B cell (primary cell): Measurements from ENCODE around the gene RPUSD2. TPM values are rescaled to one million over a fixed set of nuclear protein-coding genes. Genes with fewer than 3 reads are reported as not detected.

Experiments used
- ATAC-seq: fragments of 200-7000 bp; cut with Tn5 transposase; one replicate; pipeline ENCODE4 v1.10.0; 2021; ENCODE audit warnings: low read depth, mild to moderate bottlenecking, moderate number of reproducible peaks, moderate library complexity
- CTCF ChIA-PET: fragments of 350-600 bp; sonication (Branson Sonifier 250); formaldehyde crosslinking; loops from one replicate; lab custom pipeline; 2021; ENCODE audit warnings: antibody characterized with exemption, inconsistent platforms; lab: Charles Lee
- POLR2A ChIA-PET: fragments of 350-600 bp; sonication (Branson Sonifier 250); formaldehyde crosslinking; loops from one replicate; lab custom pipeline; 2021; ENCODE audit warnings: antibody characterized with exemption; lab: Charles Lee
- DNase-seq: peaks from one replicate; pipeline ENCODE4 v3.0.0; 2013
- H2AFZ ChIP-seq: 2 replicates; pipeline ENCODE4 v1.6.1; 2012; ENCODE audit warnings: mild to moderate bottlenecking, low read depth, low read length; ENCODE audit not compliant: insufficient read depth, poor library complexity, severe bottlenecking
- H3K27ac ChIP-seq, 2 donors: 1 replicate in 1 of 2; 2 replicates in 1 of 2; pipeline ENCODE4 v1.5.1; 2012 to 2013; ENCODE audit warnings: low read length in 2 of 2, mild to moderate bottlenecking in 2 of 2, moderate library complexity in 1 of 2
- H3K27me3 ChIP-seq, 4 experiments: fragments of 200-600 bp in 1 of 4; sonication (generic) in 1 of 4; replicated peaks in 1 of 4; 1 replicate in 2 of 4; 2 replicates in 2 of 4; pipeline versions ENCODE4 v1.6.1 to v1.7.0; 2013 to 2016; ENCODE audit warnings: low read length in 3 of 4, mild to moderate bottlenecking in 2 of 4, mixed read lengths in 1 of 4, moderate library complexity in 1 of 4; ENCODE audit not compliant: insufficient read depth in 4 of 4, control insufficient read depth in 3 of 4; ENCODE audit errors: control extremely low read depth in 1 of 4
- H3K36me3 ChIP-seq, 2 experiments: replicated peaks in 1 of 2; 1 replicate in 1 of 2; 2 replicates in 1 of 2; pipeline versions ENCODE4 v1.6.1 to v1.7.1; 2013; ENCODE audit warnings: low read length in 1 of 2; ENCODE audit not compliant: insufficient read depth in 2 of 2, control insufficient read depth in 1 of 2; ENCODE audit errors: control extremely low read depth in 1 of 2, extremely low read depth in 1 of 2
- H3K4me1 ChIP-seq, 2 donors: fragments of 200-600 bp in 1 of 2; sonication (generic) in 1 of 2; 1 replicate in 1 of 2; 2 replicates in 1 of 2; pipeline versions ENCODE4 v1.5.1 to v1.6.1; 2013 to 2017; ENCODE audit warnings: low read length in 2 of 2; ENCODE audit not compliant: control insufficient read depth in 2 of 2, insufficient read depth in 2 of 2
- H3K4me2 ChIP-seq: replicated peaks from 2 replicates; pipeline ENCODE3; 2012; ENCODE audit warnings: mild to moderate bottlenecking, low read depth, low read length; ENCODE audit not compliant: poor library complexity, severe bottlenecking
- H3K4me3 ChIP-seq, 5 experiments: fragments of 200-600 bp in 1 of 5; sonication (generic) in 1 of 5; 1 replicate in 3 of 5; 2 replicates in 2 of 5; pipeline versions ENCODE4 v1.5.1 to v1.7.0; 2011 to 2016; ENCODE audit warnings: low read length in 4 of 5, mild to moderate bottlenecking in 4 of 5, low read depth in 2 of 5, control low read depth in 1 of 5, moderate library complexity in 1 of 5; ENCODE audit not compliant: insufficient read depth in 1 of 5; ENCODE audit errors: control extremely low read depth in 1 of 5, extremely low read depth in 1 of 5
- H3K79me2 ChIP-seq: fragments of 200-600 bp; sonication (generic); one replicate; pipeline ENCODE4 v1.6.0; 2016; ENCODE audit warnings: low read length; ENCODE audit not compliant: control insufficient read depth, insufficient read depth
- H3K9ac ChIP-seq: fragments of 200-600 bp; sonication (generic); 2 replicates; pipeline ENCODE4 v1.6.1; 2017; ENCODE audit warnings: mild to moderate bottlenecking, low read length, moderate library complexity
- H3K9me3 ChIP-seq, 3 donors: one replicate each; pipeline versions ENCODE4 v1.6.1 to v1.7.1; 2013; ENCODE audit warnings: low read length in 2 of 3; ENCODE audit not compliant: control insufficient read depth in 2 of 3, insufficient read depth in 1 of 3; ENCODE audit errors: control extremely low read depth in 1 of 3
- H4K20me1 ChIP-seq: 2 replicates; pipeline ENCODE4 v1.6.0; 2012; ENCODE audit warnings: mild to moderate bottlenecking, low read length; ENCODE audit not compliant: insufficient read depth, control insufficient read depth, poor library complexity, severe bottlenecking
- H3K27ac Mint-ChIP-seq: one replicate; pipeline ENCODE4 v1.8.0; 2021; ENCODE audit warnings: mixed read lengths
- H3K27me3 Mint-ChIP-seq: one replicate; pipeline ENCODE4 v1.8.0; 2021; ENCODE audit warnings: mixed read lengths
- H3K4me1 Mint-ChIP-seq: one replicate; pipeline ENCODE4 v1.8.0; 2021; ENCODE audit warnings: mixed read lengths
- H3K4me3 Mint-ChIP-seq: one replicate; pipeline ENCODE4 v1.8.0; 2021; ENCODE audit warnings: mixed read lengths
- H3K9me3 Mint-ChIP-seq: one replicate; pipeline ENCODE4 v1.8.0; 2022; ENCODE audit warnings: mixed read lengths; ENCODE audit not compliant: insufficient read depth
- EZH2 ChIP-seq: IDR thresholded peaks from 2 replicates; pipeline ENCODE4 v1.6.1; 2012; ENCODE audit warnings: borderline replicate concordance, low read depth, mild to moderate bottlenecking, moderate library complexity, low read length; ENCODE audit not compliant: insufficient read depth, poor library complexity, severe bottlenecking
- WGBS: methylation state at CpG from one replicate; pipeline ENCODE4 v1.1.5; 2013; ENCODE audit warnings: missing lambda C conversion rate; ENCODE audit not compliant: insufficient coverage; 5-methylcytosine and 5-hydroxymethylcytosine counted together
- intact Hi-C: fragments of 100-400 bp; cut with micrococcal nuclease; formaldehyde crosslinking; loops from one replicate; pipeline ENCODE4 v1.10.0; 2022
- polyA plus RNA-seq: library from polyadenylated mRNA; depleted of rRNA; stranded (reverse); fragments of >200 nt; gene quantifications from 2 replicates; pipeline ENCODE4 v1.2.3, GENCODE V29; 2012
- total RNA-seq, 2 donors: library from RNA; stranded (reverse); fragments of 120-200 nt in 1 of 2; gene quantifications; 1 replicate in 1 of 2; 2 replicates in 1 of 2; pipeline versions ENCODE4 v1.2.3 to v1.2.4, GENCODE V29; 2013 to 2022
- TF ChIP-seq, protein P1 (sequence below): fragments of 200-600 bp; IDR thresholded peaks from one replicate; pipeline ENCODE4 v1.8.0; 2022; ENCODE audit warnings: antibody characterized with exemption, mild to moderate bottlenecking

RPUSD2 gene
- total and polyA plus RNA-seq, 2 donors (not counting 1 experiment from before 2014, with no cell fraction given): 9.8 to 21.1 TPM

- Mint-ChIP-seq H3K27ac (no peak overlapping the region), H3K27me3 (no peaks in the 10 kb centered on the region), H3K9me3 (peaks cover 3% of the 10 kb centered on the region), H3K4me1 (peaks cover 34% of the 10 kb centered on the region), H3K4me3 (no peak overlapping the region)
- ChIA-PET POLR2A (no interaction called here), CTCF (interaction anchor here (1.9 kb wide), 1 partner anchor 19 kb away, joined by 7 read pairs; no protein-coding TSS in a partner anchor)
- no peaks in the 10 kb centered on the region for H3K27me3 ChIP-seq
- WGBS: 100% methylated on average over 5 of the region's 6 CpGs
- H3K9ac ChIP-seq: no peak overlapping the region
- H3K27ac ChIP-seq: no peak overlapping the region
- H3K4me1 ChIP-seq: peaks cover 26 to 35% of the 10 kb centered on the region in 2 donors
- no peak overlapping the region for H2AFZ ChIP-seq
- TF ChIP-seq, protein P1, sequence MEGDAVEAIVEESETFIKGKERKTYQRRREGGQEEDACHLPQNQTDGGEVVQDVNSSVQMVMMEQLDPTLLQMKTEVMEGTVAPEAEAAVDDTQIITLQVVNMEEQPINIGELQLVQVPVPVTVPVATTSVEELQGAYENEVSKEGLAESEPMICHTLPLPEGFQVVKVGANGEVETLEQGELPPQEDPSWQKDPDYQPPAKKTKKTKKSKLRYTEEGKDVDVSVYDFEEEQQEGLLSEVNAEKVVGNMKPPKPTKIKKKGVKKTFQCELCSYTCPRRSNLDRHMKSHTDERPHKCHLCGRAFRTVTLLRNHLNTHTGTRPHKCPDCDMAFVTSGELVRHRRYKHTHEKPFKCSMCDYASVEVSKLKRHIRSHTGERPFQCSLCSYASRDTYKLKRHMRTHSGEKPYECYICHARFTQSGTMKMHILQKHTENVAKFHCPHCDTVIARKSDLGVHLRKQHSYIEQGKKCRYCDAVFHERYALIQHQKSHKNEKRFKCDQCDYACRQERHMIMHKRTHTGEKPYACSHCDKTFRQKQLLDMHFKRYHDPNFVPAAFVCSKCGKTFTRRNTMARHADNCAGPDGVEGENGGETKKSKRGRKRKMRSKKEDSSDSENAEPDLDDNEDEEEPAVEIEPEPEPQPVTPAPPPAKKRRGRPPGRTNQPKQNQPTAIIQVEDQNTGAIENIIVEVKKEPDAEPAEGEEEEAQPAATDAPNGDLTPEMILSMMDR: no peak
- no peak for TF ChIP-seq EZH2
- H3K36me3 ChIP-seq: peaks cover 0 to 26% of the 10 kb centered on the region in 2 experiments
- H3K4me3 ChIP-seq: no peak overlapping the region
- intact Hi-C loops: no loop called here
- H4K20me1 ChIP-seq: no peaks in the 10 kb centered on the region
- H3K79me2 ChIP-seq: peaks cover 24% of the 10 kb centered on the region
- ATAC-seq (no peak), DNase-seq (no peak)
- no peak overlapping the region for H3K4me2 ChIP-seq
- peaks cover 0 to 9% (median 0%) of the 10 kb centered on the region in 3 donors for H3K9me3 ChIP-seq
These were observed 30.1 kb upstream of the RPUSD2 start for GRCh38 chr15:40538976-40539375.

- Mint-ChIP-seq H3K9me3 (no peaks in the 10 kb centered on the region), H3K4me1 (peaks cover 58% of the 10 kb centered on the region), H3K27me3 (no peaks in the 10 kb centered on the region), H3K4me3 (no peak overlapping the region), H3K27ac (peak overlapping the region; percentile 89)
- TF ChIP-seq, protein P1: no peak
- no peak for TF ChIP-seq EZH2
- Histone ChIP-seq H2AFZ (no peak overlapping the region), H3K9ac (no peak overlapping the region), H3K36me3 (peaks cover 0 to 34% of the 10 kb centered on the region in 2 experiments), H3K27ac (peak overlapping the region; percentile 72 to 85), H4K20me1 (no peaks in the 10 kb centered on the region), H3K4me2 (peak overlapping the region; percentile 51), H3K4me3 (no peak overlapping the region), H3K4me1 (peaks cover 44 to 64% of the 10 kb centered on the region in 2 donors), H3K79me2 (peaks cover 63% of the 10 kb centered on the region), H3K9me3 (no peaks in the 10 kb centered on the region), H3K27me3 (no peaks in the 10 kb centered on the region)
- no peak for DNase-seq
- no CpG with 5 or more reads among the region's 3 CpGs for WGBS
- POLR2A ChIA-PET: interaction anchor here (0.7 kb wide), 1 partner anchor 9 kb away, joined by 13 read pairs; no protein-coding TSS in a partner anchor
- intact Hi-C loops: no loop called here
- CTCF ChIA-PET: interaction anchor here (1.0 kb wide), 1 partner anchor 47 kb away, joined by 4 read pairs; no protein-coding TSS in a partner anchor
- ATAC-seq: no peak
These were observed 26.0 kb upstream of the RPUSD2 start for GRCh38 chr15:40543082-40543481.
